Measurements from ENCODE around the gene FSD2.
"Not testable (repeated sequence)": the region's sequence is repeated elsewhere in the genome, so short reads cannot be mapped to it uniquely, and the experiment has no call there.

Gene FSD2

DNA sequence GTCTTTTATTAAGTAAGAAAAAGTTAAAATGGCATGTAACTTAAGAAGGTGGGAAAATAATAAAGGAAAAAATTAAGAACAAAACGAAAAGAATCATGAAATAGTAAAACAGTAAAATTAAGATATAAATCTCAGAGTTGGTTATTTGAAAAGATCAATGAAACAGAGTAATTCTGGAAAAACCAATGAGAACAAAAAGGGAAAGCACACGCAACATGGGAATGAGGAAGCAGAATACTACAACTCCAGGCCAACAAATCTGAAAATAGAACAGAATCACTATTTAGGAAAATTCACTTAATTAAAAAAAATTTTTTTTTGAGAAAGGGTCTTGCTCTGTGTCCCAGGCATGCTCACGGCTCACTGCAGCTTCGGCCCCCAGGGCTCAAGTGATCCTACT, 34.3 kb upstream of the FSD2 start:
- H3K36me3 Mint-ChIP-seq (ENCODE audit: low read depth), result peaks cover 93% of the 10 kb centered on the region
- no peaks in the 10 kb centered on the region for H3K9me3 Mint-ChIP-seq

DNA sequence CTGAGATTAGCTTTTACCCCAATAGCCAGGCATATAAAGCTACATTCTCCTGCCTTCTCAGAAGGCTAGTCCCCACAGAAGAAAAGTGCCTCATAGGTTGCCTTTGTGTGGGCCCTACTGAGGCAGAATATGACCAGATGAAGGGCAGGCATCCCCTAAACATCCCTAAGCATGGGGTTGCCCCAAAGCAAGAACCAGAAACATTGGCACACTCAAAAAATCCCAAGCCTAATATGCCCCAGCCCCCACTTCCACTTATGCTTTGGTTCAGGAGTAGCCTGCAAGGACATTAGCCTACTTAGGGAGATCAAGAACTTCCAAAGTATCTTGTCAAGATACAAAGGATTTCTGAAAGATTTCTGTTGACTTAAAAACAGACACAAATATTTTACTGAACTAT, 33.3 kb upstream of the FSD2 start:
- intact Hi-C loops (cut with micrococcal nuclease), result no loop called here
- Mint-ChIP-seq H3K27me3 (no peaks in the 10 kb centered on the region), H3K9me3 (no peaks in the 10 kb centered on the region), H3K4me1 (ENCODE audit: low read depth) (peaks cover 16% of the 10 kb centered on the region), H3K27ac (no peak overlapping the region), H3K4me3 (no peak overlapping the region), H3K36me3 (ENCODE audit: low read depth) (peaks cover 96% of the 10 kb centered on the region)

More for the DNA sequence above, 34.3 kb upstream of the FSD2 start:
- H3K4me3 Mint-ChIP-seq, result no peak overlapping the region
- intact Hi-C loops (cut with micrococcal nuclease), result no loop called here
- no peak overlapping the region for H3K27ac Mint-ChIP-seq
- peaks cover 20% of the 10 kb centered on the region for H3K4me1 Mint-ChIP-seq (ENCODE audit: low read depth)
- H3K27me3 Mint-ChIP-seq, result no peaks in the 10 kb centered on the region

DNA sequence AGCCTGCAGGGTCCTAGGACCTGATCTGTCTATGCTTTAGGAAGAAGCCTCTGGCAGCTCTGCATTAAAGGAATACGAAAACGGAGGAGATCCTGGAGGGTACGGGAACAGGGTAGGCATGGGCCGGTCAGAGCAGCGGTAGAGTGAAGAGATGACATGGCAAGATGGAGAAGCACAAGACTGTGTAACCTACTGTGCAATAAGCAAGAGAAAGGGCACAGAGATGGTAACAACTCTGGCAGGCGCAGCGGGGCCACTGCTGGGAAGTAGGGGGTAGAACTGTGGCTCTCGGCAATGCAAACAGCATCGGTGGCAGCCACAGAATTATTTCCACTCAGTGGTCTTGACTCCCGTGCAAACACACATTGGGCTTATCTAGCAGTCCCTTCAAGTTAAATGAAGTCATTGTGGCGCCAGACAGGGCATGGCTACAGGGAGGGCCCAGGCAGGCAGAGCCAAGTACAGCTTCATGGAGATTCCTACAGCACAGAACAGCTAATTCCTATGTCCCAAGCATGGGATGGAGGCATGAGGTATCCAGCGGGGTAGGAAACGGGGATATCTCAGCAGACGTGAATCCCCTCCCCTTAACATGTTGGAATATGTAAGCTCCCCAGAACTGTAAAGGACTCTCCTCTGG, 32.3 kb upstream of the FSD2 start:
- Mint-ChIP-seq H3K9me3 (no peaks in the 10 kb centered on the region), H3K4me1 (ENCODE audit: low read depth) (peaks cover 17% of the 10 kb centered on the region), H3K27me3 (no peaks in the 10 kb centered on the region), H3K27ac (no peak overlapping the region), H3K4me3 (no peak overlapping the region), H3K36me3 (ENCODE audit: low read depth) (peaks cover 96% of the 10 kb centered on the region)
- intact Hi-C loops (cut with micrococcal nuclease), result no loop called here

DNA sequence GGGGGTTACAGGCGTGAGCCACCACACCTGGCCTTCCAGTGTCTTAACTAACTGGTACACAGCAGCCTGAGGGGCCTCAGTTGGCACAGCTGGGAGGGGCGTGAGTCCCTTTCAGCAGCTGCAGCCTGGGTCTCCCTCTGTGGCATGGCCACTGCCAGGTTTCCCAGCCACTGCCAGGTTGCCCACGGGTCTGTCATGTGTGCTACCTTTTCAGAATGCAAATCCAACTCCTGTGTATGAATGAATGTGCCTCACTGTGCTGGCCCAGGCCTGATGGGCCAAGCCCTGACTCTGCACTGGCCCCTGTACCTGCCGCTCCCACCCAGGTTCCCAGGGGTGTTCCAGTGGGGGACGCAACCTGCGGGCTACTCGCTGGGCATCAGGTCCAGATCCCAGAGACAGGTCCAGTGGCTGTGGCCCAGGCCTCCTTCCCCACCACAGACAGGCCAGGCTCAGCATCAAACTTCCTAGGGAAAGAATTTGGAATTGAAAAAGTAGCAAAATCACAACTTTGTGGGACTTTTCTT, 29.6 kb upstream of the FSD2 start:
- no peaks in the 10 kb centered on the region for H3K9me3 Mint-ChIP-seq
- peaks cover 33% of the 10 kb centered on the region for H3K4me1 Mint-ChIP-seq (ENCODE audit: low read depth)
- H3K27ac Mint-ChIP-seq, result no peak overlapping the region
- no peaks in the 10 kb centered on the region for H3K27me3 Mint-ChIP-seq
- intact Hi-C loops (cut with micrococcal nuclease), result no loop called here
- H3K36me3 Mint-ChIP-seq (ENCODE audit: low read depth), result peaks cover 97% of the 10 kb centered on the region
- no peak overlapping the region for H3K4me3 Mint-ChIP-seq

DNA sequence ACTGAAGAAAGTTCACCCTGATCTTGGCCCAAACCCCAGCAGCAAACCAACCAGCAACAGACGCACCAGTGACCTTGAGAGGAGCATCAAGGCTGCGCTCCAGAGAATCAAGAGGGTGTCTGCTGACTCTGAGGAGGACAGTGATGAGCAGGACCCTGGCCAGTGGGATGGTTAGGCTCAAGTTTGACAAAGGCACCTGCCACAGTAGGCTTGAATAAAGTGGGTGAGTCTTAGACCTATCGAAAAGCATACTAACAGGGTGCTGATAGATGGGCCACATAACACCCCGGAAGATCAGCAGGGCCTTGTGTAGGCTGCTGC, 27.5 kb upstream of the FSD2 start:
- Mint-ChIP-seq H3K9me3 (no peaks in the 10 kb centered on the region), H3K27ac (peak overlapping the region; percentile 81), H3K36me3 (ENCODE audit: low read depth) (peaks cover 94% of the 10 kb centered on the region), H3K27me3 (no peaks in the 10 kb centered on the region), H3K4me1 (ENCODE audit: low read depth) (peaks cover 42% of the 10 kb centered on the region), H3K4me3 (peak overlapping the region; percentile 18)
- intact Hi-C loops (cut with micrococcal nuclease), result loop anchor here (5.0 kb wide), 1 partner anchor 169 kb away; no protein-coding TSS in a partner anchor

DNA sequence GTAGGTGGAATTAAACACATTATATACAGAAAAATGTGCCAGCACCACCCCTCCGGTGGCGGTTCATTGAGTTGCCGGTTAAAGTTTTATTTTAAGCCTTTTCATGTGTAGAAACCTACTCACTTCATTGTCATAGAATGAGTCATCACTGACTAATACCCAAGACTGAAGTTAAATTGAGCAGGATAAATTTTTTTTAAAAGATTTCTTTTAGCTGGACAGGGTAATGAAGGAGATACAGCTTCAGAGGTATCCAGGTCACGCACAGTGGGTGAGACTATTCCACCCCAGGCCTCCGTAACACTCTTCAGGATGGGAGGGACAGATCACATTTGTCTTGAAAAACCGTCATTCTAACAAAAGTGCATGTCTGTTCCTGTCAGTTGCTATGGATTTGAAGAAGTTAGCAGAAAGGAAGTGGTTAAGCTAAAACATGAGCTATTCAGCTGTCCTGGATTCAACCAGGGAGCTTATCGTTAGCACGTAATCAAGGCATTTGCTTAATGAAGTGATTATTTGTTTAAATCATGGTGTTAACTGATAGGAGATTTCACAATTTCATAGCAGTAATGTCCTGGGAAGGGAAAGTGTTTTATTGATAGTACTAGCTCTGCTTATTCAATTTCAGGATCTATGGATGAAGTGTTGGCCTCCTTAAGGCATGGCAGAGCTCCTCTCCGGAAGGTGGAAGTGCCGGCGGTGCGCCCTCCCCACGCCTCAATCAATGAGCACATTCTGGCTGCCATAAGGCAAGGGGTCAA, 26.9 kb upstream of the FSD2 start:
- Mint-ChIP-seq H3K27ac (peak overlapping the region; percentile 81), H3K4me3 (peak overlapping the region; percentile 18), H3K36me3 (ENCODE audit: low read depth) (peaks cover 94% of the 10 kb centered on the region), H3K27me3 (no peaks in the 10 kb centered on the region), H3K9me3 (no peaks in the 10 kb centered on the region), H3K4me1 (ENCODE audit: low read depth) (peaks cover 45% of the 10 kb centered on the region)
- intact Hi-C loops (cut with micrococcal nuclease), result loop anchor here (5.0 kb wide), 1 partner anchor 170 kb away; no protein-coding TSS in a partner anchor

DNA sequence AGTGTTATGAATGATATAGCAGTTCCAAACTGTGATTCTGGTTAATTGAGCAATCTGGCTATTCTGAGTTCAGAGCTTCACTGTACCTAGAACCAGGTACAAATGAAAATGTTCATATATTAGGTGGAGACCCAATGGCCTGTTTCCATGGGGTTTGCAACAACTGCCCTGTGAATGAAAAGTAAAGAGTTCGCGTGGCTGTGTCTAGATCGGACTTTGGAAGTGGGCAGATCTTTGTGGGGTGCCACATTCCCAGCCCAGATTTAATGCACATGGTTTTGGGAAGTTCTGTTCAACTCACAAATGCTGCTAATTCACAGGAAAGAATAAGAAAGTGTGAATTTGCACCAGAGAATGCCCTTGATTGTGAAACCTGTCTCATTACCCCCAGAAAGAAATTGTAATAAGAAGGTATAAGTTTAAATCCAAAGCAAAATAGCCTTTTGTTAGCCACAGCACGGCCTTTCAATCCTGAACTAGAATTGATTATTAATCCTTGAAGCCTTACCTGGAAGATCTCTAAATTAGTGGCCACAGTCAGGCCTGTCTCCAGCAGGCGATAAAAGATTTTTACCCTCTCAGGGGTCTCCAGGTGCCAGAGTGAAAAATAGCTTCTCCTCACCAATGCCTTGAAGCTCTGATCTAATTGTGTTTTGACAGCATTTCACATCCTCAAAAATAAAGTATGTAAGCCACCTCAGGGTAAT, 26.2 kb upstream of the FSD2 start:
- Mint-ChIP-seq H3K27ac (peak overlapping the region; percentile 81), H3K36me3 (ENCODE audit: low read depth) (peaks cover 94% of the 10 kb centered on the region), H3K4me1 (ENCODE audit: low read depth) (peaks cover 45% of the 10 kb centered on the region)

DNA sequence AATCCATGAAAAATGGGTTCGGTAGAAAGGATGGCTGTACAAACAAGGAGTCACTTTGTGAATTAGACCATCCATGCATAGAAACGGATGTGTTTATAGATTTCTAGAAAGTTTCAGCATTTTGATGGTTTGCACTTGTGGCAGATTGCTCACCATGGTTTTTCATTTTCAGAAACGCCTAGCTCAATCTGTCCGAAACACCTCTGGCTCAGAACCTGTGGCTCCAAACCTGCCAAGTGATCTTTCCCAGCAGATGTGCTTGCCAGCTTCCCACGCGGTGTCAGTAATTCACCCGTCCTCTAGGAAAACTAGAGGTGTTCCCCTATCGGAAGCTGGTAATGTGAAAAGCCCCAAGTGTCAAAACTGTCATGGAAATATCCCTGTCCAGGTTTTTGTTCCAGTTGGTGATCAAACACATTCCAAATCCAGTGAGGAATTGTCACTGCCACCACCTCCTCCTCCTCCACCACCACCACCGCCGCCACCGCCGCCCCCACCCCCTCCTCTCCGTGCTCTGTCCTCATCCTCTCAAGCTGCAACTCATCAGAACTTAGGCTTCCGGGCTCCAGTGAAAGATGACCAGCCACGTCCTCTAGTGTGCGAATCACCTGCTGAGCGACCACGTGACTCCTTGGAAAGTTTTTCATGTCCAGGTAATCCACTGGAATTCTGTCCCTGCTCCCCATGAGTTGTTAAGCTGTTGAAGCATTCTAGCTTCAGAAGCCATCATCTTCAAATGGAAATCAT, 24.7 kb upstream of the FSD2 start:
- Mint-ChIP-seq H3K4me1 (ENCODE audit: low read depth) (peaks cover 37% of the 10 kb centered on the region), H3K27me3 (no peaks in the 10 kb centered on the region), H3K27ac (no peak overlapping the region), H3K4me3 (no peak overlapping the region), H3K36me3 (ENCODE audit: low read depth) (peaks cover 94% of the 10 kb centered on the region), H3K9me3 (no peaks in the 10 kb centered on the region)
- intact Hi-C loops (cut with micrococcal nuclease), result loop anchor here (5.0 kb wide), 1 partner anchor 172 kb away; no protein-coding TSS in a partner anchor

More for the DNA sequence above, 26.2 kb upstream of the FSD2 start:
- intact Hi-C loops (cut with micrococcal nuclease), result loop anchor here (5.0 kb wide), 1 partner anchor 170 kb away; no protein-coding TSS in a partner anchor
- no peak overlapping the region for H3K4me3 Mint-ChIP-seq
- H3K9me3 Mint-ChIP-seq, result no peaks in the 10 kb centered on the region
- no peaks in the 10 kb centered on the region for H3K27me3 Mint-ChIP-seq

DNA sequence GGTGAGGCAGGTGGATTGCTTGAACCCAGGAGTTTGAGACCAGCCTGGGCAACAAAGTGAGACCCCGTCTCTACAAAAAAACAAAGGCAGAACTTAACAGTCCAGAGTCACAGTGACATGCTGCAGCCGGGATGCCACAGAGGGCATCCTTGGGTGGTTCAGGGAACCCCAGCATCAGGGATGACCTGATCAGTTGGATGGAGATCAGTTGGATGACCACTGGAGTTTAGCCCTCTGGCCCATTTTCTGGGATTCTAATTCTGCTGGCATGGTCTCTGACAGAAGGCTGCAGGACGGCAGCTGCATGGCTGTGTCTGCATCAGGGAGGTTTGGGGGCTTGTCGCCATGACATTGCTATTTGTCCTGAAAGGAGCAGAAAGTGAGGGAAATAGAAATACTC, 23.4 kb upstream of the FSD2 start:
- peaks cover 94% of the 10 kb centered on the region for H3K36me3 Mint-ChIP-seq (ENCODE audit: low read depth)
- intact Hi-C loops (cut with micrococcal nuclease), result no loop called here
- no peak overlapping the region for H3K27ac Mint-ChIP-seq
- H3K4me1 Mint-ChIP-seq (ENCODE audit: low read depth), result peaks cover 36% of the 10 kb centered on the region
- H3K27me3 Mint-ChIP-seq, result no peaks in the 10 kb centered on the region
- no peaks in the 10 kb centered on the region for H3K9me3 Mint-ChIP-seq
- H3K4me3 Mint-ChIP-seq, result no peak overlapping the region

DNA sequence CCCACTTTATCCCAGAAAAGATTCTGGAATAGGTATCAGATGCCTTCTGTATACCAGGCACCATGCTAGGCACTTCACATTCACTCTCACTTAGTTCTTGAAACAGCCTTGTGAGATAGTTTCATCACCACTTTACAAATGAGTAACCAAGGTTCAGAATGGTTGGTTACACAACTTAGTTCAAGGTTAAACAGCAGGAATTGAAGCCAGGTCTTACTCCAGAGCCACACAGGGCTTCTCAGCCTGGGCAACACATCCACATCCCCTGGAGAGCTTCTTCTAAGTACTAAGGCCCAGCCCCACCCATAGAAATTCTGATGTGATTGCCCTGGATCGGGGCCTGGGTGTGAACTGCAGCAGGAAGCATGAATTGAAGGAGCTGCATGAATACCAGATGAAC, 22.2 kb upstream of the FSD2 start:
- no peak overlapping the region for H3K4me3 Mint-ChIP-seq
- peaks cover 26% of the 10 kb centered on the region for H3K4me1 Mint-ChIP-seq (ENCODE audit: low read depth)
- no peaks in the 10 kb centered on the region for H3K27me3 Mint-ChIP-seq
- intact Hi-C loops (cut with micrococcal nuclease), result no loop called here
- H3K9me3 Mint-ChIP-seq, result no peaks in the 10 kb centered on the region
- peaks cover 83% of the 10 kb centered on the region for H3K36me3 Mint-ChIP-seq (ENCODE audit: low read depth)
- H3K27ac Mint-ChIP-seq, result no peak overlapping the region

DNA sequence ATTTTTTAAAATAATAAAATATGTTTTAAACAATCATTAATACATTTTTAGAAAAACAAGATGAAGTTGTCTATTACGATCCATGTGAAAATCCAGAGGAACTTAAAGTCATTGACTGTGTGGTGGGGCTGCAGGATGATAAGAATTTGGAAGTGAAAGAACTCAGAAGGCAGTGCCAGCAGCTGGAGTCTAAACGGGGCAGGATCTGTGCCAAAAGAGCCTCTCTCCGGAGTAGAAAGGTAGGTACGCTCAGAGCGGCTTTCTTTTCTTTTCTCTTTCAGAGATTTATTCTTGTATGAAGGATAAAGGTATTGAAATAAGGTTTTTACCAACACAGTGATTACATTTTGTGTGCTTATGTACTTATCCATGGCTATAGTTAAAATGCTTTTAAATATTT, 17.2 kb upstream of the FSD2 start:
- H3K4me1 Mint-ChIP-seq (ENCODE audit: low read depth), result peaks cover under 1% of the 10 kb centered on the region
- H3K9me3 Mint-ChIP-seq, result no peaks in the 10 kb centered on the region
- H3K27ac Mint-ChIP-seq, result no peak overlapping the region
- H3K27me3 Mint-ChIP-seq, result no peaks in the 10 kb centered on the region
- no peak overlapping the region for H3K4me3 Mint-ChIP-seq
- peaks cover 81% of the 10 kb centered on the region for H3K36me3 Mint-ChIP-seq (ENCODE audit: low read depth)
- intact Hi-C loops (cut with micrococcal nuclease), result no loop called here

DNA sequence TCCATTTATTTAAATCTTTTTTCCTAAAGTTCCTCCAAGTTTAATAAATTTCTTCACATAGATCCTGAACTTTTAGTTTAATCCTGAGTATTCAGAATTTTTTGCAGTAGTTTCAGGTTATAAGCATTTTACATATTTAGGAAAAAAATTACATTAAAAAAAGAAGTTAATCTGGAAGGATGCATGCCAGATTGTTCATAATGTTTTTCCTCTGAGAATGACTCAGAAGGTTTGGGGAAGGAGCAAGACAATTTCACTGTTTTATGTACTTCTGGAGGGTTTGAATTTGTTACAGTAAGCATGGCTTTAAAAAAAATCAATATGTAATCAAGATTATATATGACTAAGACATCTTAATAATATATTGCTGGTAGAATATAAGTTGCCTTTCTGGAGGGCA, 16.0 kb upstream of the FSD2 start:
- intact Hi-C loops (cut with micrococcal nuclease); H3K9me3 Mint-ChIP-seq; H3K4me3 Mint-ChIP-seq; H3K27me3 Mint-ChIP-seq; H3K4me1 Mint-ChIP-seq (ENCODE audit: low read depth): not testable (repeated sequence)
- H3K27ac Mint-ChIP-seq, result peak overlapping the region; percentile 20
- H3K36me3 Mint-ChIP-seq (ENCODE audit: low read depth), result peaks cover 81% of the 10 kb centered on the region

DNA sequence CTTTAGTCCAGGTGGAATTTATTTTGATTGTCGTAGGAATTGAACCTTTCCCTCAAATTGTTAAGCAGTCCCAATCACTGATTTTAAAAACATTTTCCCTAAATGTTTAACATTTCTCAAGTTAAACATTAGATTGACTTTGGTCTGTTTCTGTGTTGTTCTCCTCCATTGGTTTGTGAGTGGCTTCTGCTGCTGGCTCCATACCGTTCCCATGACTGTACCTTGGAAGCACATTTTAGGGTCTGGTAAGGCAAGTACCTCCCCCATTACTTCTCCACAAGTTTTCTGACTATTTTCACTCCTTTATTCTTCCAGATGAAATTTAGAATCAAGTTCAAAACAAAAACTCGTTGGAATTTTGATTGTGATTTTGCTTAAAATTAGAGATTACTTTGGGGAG, 15.5 kb upstream of the FSD2 start:
- intact Hi-C loops (cut with micrococcal nuclease); H3K4me3 Mint-ChIP-seq: not testable (repeated sequence)
- H3K27ac Mint-ChIP-seq, result peak overlapping the region; percentile 20

More for the DNA sequence above, 15.5 kb upstream of the FSD2 start:
- H3K4me1 Mint-ChIP-seq (ENCODE audit: low read depth); H3K27me3 Mint-ChIP-seq; H3K9me3 Mint-ChIP-seq: not testable (repeated sequence)
- H3K36me3 Mint-ChIP-seq (ENCODE audit: low read depth), result peaks cover 81% of the 10 kb centered on the region

All from dendritic cell treated with granulocyte-macrophage colony-stimulating factor and Interleukin-4, amounts not matched to agents 40 ng/mL and 50 ng/mL, for 4 days (primary cell).